GM23248 (cell line): ENCODE data around the gene EPHB6.

Experiments used
- EZH2 ChIP-seq: fragments of 200-600 bp; sonication (generic); IDR thresholded peaks from 2 replicates; pipeline ENCODE4 v1.6.1; 2018; ENCODE audit warnings: antibody characterized with exemption, mild to moderate bottlenecking; ENCODE audit not compliant: insufficient read depth, poor library complexity, severe bottlenecking
- EZH2phosphoT487 ChIP-seq: fragments of 200-600 bp; sonication (generic); IDR thresholded peaks from 2 replicates; pipeline ENCODE4 v1.6.1; 2018; ENCODE audit warnings: antibody characterized with exemption, moderate library complexity, mild to moderate bottlenecking, low read depth; ENCODE audit not compliant: insufficient read depth

DNA sequence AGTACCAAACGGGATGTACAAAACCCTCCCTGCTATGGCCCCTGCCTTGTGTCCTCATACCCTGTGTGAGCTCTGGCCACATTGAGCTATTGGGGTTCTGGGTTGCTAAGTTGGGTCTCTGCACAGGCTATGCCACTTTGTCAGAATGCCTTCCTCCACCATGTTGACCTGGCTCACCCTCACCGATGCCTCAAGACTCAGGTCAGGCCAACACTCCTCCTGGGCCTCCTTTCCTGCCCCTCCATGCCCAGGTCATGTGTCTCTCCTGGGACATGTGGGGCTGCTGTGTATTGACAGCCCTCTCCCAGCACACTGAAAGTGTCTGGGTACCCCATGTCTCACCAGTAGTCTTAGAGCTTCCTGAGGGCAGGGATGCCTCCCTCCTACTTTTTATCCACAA, 64.0 kb downstream of the EPHB6 start:
- no peak for TF ChIP-seq EZH2
- no peak for TF ChIP-seq EZH2phosphoT487
